Keratinocyte (primary cell): ENCODE data around the gene TRMT61A. TPM values are rescaled to one million over a fixed set of nuclear protein-coding genes. Genes with fewer than 3 reads are reported as not detected.

ENCODE experiments used
- DNase-seq: peaks from one replicate; pipeline ENCODE4 v3.0.0-alpha.2; 2011; ENCODE audit warnings: low read depth, missing footprints, low spot score
- FAIRE-seq: peaks from 2 replicates; lab custom pipeline; 2011; peaks lifted over from hg19 to GRCh38; lab: Jason Lieb, UNC
- H2AFZ ChIP-seq: 2 replicates; pipeline ENCODE4 v1.6.0; 2012; ENCODE audit warnings: low read length, control low read depth, inconsistent platforms; ENCODE audit not compliant: control insufficient read depth
- H3K27ac ChIP-seq: 2 replicates; pipeline ENCODE4 v1.5.1; 2011; ENCODE audit warnings: low read length; ENCODE audit not compliant: control insufficient read depth, insufficient read depth
- H3K27me3 ChIP-seq: 3 replicates; pipeline ENCODE4 v1.6.0; 2011; ENCODE audit warnings: low read length; ENCODE audit not compliant: control insufficient read depth, insufficient read depth; ENCODE audit errors: extremely low read depth
- H3K36me3 ChIP-seq, 2 experiments: 2 replicates in 1 of 2; 3 replicates in 1 of 2; pipeline ENCODE4 v1.5.1; 2011; ENCODE audit warnings: low read length in 2 of 2, mild to moderate bottlenecking in 1 of 2; ENCODE audit not compliant: control insufficient read depth in 2 of 2, insufficient read depth in 2 of 2; ENCODE audit errors: extremely low read depth in 1 of 2
- H3K4me1 ChIP-seq: 3 replicates; pipeline ENCODE4 v1.5.1; 2011; ENCODE audit warnings: low read length; ENCODE audit not compliant: control insufficient read depth, insufficient read depth; ENCODE audit errors: extremely low read depth
- H3K4me2 ChIP-seq: 3 replicates; pipeline ENCODE4 v1.6.0; 2011; ENCODE audit warnings: low read depth, low read length; ENCODE audit not compliant: control insufficient read depth, insufficient read depth; ENCODE audit errors: extremely low read depth
- H3K4me3 ChIP-seq, 3 experiments: fragments of 200-600 bp in 1 of 3; sonication (generic) in 1 of 3; 2 replicates in 2 of 3; 3 replicates in 1 of 3; pipeline ENCODE4 v1.5.1; 2011 to 2016; ENCODE audit warnings: low read length in 3 of 3, mild to moderate bottlenecking in 3 of 3, control low read depth in 2 of 3, inconsistent platforms in 1 of 3, low read depth in 1 of 3, mixed read lengths in 1 of 3, mixed run types in 1 of 3, moderate library complexity in 1 of 3; ENCODE audit not compliant: control insufficient read depth in 2 of 3, insufficient read depth in 2 of 3; ENCODE audit errors: extremely low read depth in 1 of 3
- H3K79me2 ChIP-seq: 2 replicates; pipeline ENCODE4 v1.6.0; 2012; ENCODE audit warnings: low read length; ENCODE audit not compliant: control insufficient read depth, insufficient read depth
- H3K9ac ChIP-seq: 3 replicates; pipeline ENCODE4 v1.6.0; 2011; ENCODE audit warnings: low read length; ENCODE audit not compliant: control insufficient read depth, insufficient read depth; ENCODE audit errors: extremely low read depth
- H3K9me1 ChIP-seq: 3 replicates; pipeline ENCODE4 v1.6.0; 2011; ENCODE audit warnings: low read length; ENCODE audit not compliant: control insufficient read depth, insufficient read depth; ENCODE audit errors: extremely low read depth
- H3K9me3 ChIP-seq: 2 replicates; pipeline ENCODE4 v1.5.1; 2012; ENCODE audit warnings: low read depth, low read length; ENCODE audit not compliant: control insufficient read depth
- H4K20me1 ChIP-seq: 3 replicates; pipeline ENCODE4 v1.6.0; 2011; ENCODE audit warnings: low read length; ENCODE audit not compliant: control insufficient read depth, insufficient read depth; ENCODE audit errors: extremely low read depth
- EZH2 ChIP-seq: IDR thresholded peaks from one replicate; pipeline ENCODE4 v1.6.1; 2012; ENCODE audit warnings: inconsistent platforms, mild to moderate bottlenecking, low read length, moderate library complexity
- dilution Hi-C: fragments of 300-500 bp; cut with MboI; formaldehyde crosslinking; loops from one replicate; pipeline ENCODE4 v1.7.0; 2020; ENCODE audit warnings: low sequenced_read_pairs; ENCODE audit not compliant: extremely low pct_ligation_motif_present
- polyA plus RNA-seq, 5 experiments: library from polyadenylated mRNA; depleted of rRNA in 3 of 5; stranded (reverse) in 3 of 5; stranded (forward) in 1 of 5; unstranded in 1 of 5; fragments of >200 nt; gene quantifications; 1 replicate in 1 of 5; 2 replicates in 3 of 5; 3 replicates in 1 of 5; pipeline versions ENCODE4 v1.2.1 to v1.2.3, GENCODE V29; 2011 to 2012; ENCODE audit warnings: missing spikeins in 2 of 5, low read depth in 1 of 5, low replicate concordance in 1 of 5
- TF ChIP-seq, protein P1 (sequence below), 3 experiments: IDR thresholded peaks in 1 of 3; conservative IDR thresholded peaks in 1 of 3; optimal IDR thresholded peaks in 1 of 3; 2 replicates in 2 of 3; 3 replicates in 1 of 3; pipeline versions ENCODE3 to v1.5.1; 2011; ENCODE audit warnings: low read length in 3 of 3, mild to moderate bottlenecking in 3 of 3, moderate library complexity in 2 of 3, control low read depth in 1 of 3, inconsistent platforms in 1 of 3; ENCODE audit not compliant: insufficient read depth in 2 of 3; ENCODE audit errors: extremely low read depth in 1 of 3

Gene TRMT61A
- polyA plus RNA-seq, 1 donor (not counting 4 experiments of a cell fraction or from before 2014, with no cell fraction given) = 4.4 TPM

DNA sequence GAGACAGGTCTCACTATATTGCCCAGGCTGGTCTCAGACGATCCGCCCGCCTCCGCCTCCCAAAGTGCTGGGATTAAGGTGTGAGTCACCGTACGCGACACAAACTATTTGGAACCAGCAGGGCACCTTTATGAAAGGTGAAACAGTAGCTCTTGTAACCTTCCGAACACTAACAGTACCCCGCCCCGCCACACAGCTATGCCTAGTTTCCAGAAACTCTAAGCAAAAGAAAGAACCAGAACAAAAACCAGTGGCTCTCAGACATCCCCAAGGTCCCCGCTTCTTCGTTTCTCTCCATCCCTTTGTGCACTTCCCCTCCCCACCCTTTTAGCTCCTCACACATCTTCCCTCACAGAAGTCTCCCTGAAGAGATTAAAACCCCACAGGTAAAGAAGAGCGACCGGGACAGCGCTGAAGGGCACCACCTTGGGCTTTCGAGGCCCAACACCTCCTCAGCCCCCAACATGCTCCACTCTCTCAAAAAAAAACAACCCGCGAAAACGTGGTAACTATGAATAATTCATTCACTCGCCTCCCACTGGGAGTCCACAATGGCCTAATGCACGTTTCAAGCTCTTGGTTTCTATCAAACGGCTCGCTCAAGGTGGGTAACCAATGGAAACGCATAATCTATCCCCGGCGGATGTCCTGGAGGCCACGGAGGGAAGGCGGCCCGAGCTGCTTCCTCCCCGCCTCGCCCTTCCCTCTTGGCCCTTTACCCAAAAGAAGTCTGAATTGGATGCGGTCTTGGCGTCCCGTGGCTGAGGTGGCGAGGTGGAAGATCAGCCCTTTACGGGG lies 32.6 kb downstream of the TRMT61A start:
- no peak for DNase-seq
- peaks cover 90% of the 10 kb centered on the region for H3K79me2 ChIP-seq
- H2AFZ ChIP-seq = peak overlapping the region; percentile 36
- peaks cover 15% of the 10 kb centered on the region for H3K4me1 ChIP-seq
- peaks cover 12 to 13% of the 10 kb centered on the region in 2 experiments for H3K36me3 ChIP-seq
- H3K27me3 ChIP-seq = no peaks in the 10 kb centered on the region
- H3K9ac ChIP-seq = peak overlapping the region; percentile 83
- no peaks in the 10 kb centered on the region for H3K9me1 ChIP-seq
- H4K20me1 ChIP-seq = peaks cover 9% of the 10 kb centered on the region
- dilution Hi-C loops = no loop called here
- peak overlapping the region; percentile 72 for H3K27ac ChIP-seq
- TF ChIP-seq EZH2 = no peak
- TF ChIP-seq, protein P1, sequence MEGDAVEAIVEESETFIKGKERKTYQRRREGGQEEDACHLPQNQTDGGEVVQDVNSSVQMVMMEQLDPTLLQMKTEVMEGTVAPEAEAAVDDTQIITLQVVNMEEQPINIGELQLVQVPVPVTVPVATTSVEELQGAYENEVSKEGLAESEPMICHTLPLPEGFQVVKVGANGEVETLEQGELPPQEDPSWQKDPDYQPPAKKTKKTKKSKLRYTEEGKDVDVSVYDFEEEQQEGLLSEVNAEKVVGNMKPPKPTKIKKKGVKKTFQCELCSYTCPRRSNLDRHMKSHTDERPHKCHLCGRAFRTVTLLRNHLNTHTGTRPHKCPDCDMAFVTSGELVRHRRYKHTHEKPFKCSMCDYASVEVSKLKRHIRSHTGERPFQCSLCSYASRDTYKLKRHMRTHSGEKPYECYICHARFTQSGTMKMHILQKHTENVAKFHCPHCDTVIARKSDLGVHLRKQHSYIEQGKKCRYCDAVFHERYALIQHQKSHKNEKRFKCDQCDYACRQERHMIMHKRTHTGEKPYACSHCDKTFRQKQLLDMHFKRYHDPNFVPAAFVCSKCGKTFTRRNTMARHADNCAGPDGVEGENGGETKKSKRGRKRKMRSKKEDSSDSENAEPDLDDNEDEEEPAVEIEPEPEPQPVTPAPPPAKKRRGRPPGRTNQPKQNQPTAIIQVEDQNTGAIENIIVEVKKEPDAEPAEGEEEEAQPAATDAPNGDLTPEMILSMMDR (optimal IDR thresholded peaks at IDR 0.05 in 1 of 3, IDR thresholded peaks at IDR 0.05 in 1 of 3, conservative IDR thresholded peaks at IDR 0.05 in 1 of 3; ENCODE audit: extremely low read depth in 1 of 3, insufficient read depth in 2 of 3, low read length in 3 of 3) = peak in 1 of 3 experiments; percentile 6
- peak overlapping the region; percentile 94 for H3K4me2 ChIP-seq
- peak overlapping the region; percentile 93 to 97 (median 95) for H3K4me3 ChIP-seq
- FAIRE-seq = no peak
- no peaks in the 10 kb centered on the region for H3K9me3 ChIP-seq

DNA sequence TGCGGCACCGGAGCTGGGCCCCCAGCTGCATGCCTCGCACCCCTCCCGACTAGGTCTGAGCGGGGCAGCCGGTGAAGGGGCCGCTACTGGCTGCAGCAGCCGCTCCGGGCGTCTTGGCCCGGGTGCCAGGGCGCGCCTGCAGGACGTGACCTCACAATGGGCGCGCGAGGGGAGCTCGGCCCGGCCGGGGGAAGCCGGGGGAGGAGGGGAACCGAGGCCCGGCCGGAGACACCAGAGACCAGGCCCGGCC lies 33.1 kb downstream of the TRMT61A start:
- peak overlapping the region; percentile 59 for H2AFZ ChIP-seq
- H4K20me1 ChIP-seq = peaks cover 9% of the 10 kb centered on the region
- TF ChIP-seq, protein P1 (optimal IDR thresholded peaks at IDR 0.05 in 1 of 3, IDR thresholded peaks at IDR 0.05 in 1 of 3, conservative IDR thresholded peaks at IDR 0.05 in 1 of 3; ENCODE audit: extremely low read depth in 1 of 3, insufficient read depth in 2 of 3, low read length in 3 of 3) = no peak
- TF ChIP-seq EZH2 = no peak
- H3K79me2 ChIP-seq = peaks cover 90% of the 10 kb centered on the region
- no peaks in the 10 kb centered on the region for H3K9me1 ChIP-seq
- no peaks in the 10 kb centered on the region for H3K27me3 ChIP-seq
- peak overlapping the region; percentile 72 for H3K27ac ChIP-seq
- H3K4me3 ChIP-seq = peak overlapping the region; percentile 93 to 97 (median 95)
- peak overlapping the region; percentile 83 for H3K9ac ChIP-seq
- H3K4me1 ChIP-seq = peaks cover 15% of the 10 kb centered on the region
- no peaks in the 10 kb centered on the region for H3K9me3 ChIP-seq
- FAIRE-seq (no peak), DNase-seq (no peak)
- dilution Hi-C loops = no loop called here
- peak overlapping the region; percentile 94 for H3K4me2 ChIP-seq
- peaks cover 12 to 13% of the 10 kb centered on the region in 2 experiments for H3K36me3 ChIP-seq
